Activated T-cell treated with anti-CD3 and anti-CD28 coated beads for 4 hours (primary cell): ENCODE measurements around the gene GPN1.
"Not testable (repeated sequence)": the region's sequence is repeated elsewhere in the genome, so short reads cannot be mapped to it uniquely, and the experiment has no call there.

Experiments used
- DNase-seq: peaks from one replicate; pipeline ENCODE4 v3.0.0-alpha.2; 2020

The GPN1 gene

GRCh38 chr2:27627963-27628766 is 685 bp upstream of the GPN1 start:
- DNase-seq, result no peak

GRCh38 chr2:27630257-27630656 is 1.4 kb downstream of the GPN1 start:
- not testable (repeated sequence) for DNase-seq

- no peak for DNase-seq
Measured at GRCh38 chr2:27634291-27634690, 5.4 kb downstream of the GPN1 start.

- no peak for DNase-seq
Measured at GRCh38 chr2:27636766-27637165, 7.9 kb downstream of the GPN1 start.

GRCh38 chr2:27638037-27638637 is 9.3 kb downstream of the GPN1 start:
- DNase-seq, result no peak

GRCh38 chr2:27638709-27639108 is 9.9 kb downstream of the GPN1 start:
- DNase-seq, result no peak

- DNase-seq, result no peak
Measured at GRCh38 chr2:27640722-27641245, 11.9 kb downstream of the GPN1 start.

GRCh38 chr2:27645197-27645596 is 16.3 kb downstream of the GPN1 start:
- DNase-seq, result no peak

GRCh38 chr2:27647289-27647688 is 18.4 kb downstream of the GPN1 start:
- DNase-seq, result no peak

GRCh38 chr2:27647737-27648136 is 18.9 kb downstream of the GPN1 start:
- DNase-seq, result no peak

GRCh38 chr2:27651056-27651455 is 22.2 kb downstream of the GPN1 start:
- DNase-seq, result no peak

GRCh38 chr2:27652341-27652740 is 23.5 kb downstream of the GPN1 start:
- no peak for DNase-seq

- DNase-seq, result no peak
Measured at GRCh38 chr2:27652790-27653189, 23.9 kb downstream of the GPN1 start.

GRCh38 chr2:27653397-27653796 is 24.5 kb downstream of the GPN1 start:
- no peak for DNase-seq

GRCh38 chr2:27655155-27655951 is 26.5 kb downstream of the GPN1 start:
- DNase-seq, result no peak

- DNase-seq, result no peak
Measured at GRCh38 chr2:27661371-27661770, 32.5 kb downstream of the GPN1 start.

GRCh38 chr2:27663285-27664153 is 34.7 kb downstream of the GPN1 start, which contains the start of the genes SLC4A1AP and SUPT7L:
TSS of gene SLC4A1AP (plus strand) at chr2:27663889. CDS start at chr2:27663915, 26 bp downstream.
TSS of gene SUPT7L (minus strand) at chr2:27663614. CDS start at chr2:27662192, 1,422 bp downstream.
- DNase-seq, result peak; percentile 63

- DNase-seq, result no peak
Measured at GRCh38 chr2:27664154-27664574, 35.3 kb downstream of the GPN1 start.

GRCh38 chr2:27664622-27665363 is 35.9 kb downstream of the GPN1 start:
- DNase-seq, result no peak

GRCh38 chr2:27667446-27667845 is 38.6 kb downstream of the GPN1 start:
- DNase-seq, result no peak

- no peak for DNase-seq
Measured at GRCh38 chr2:27671235-27671634, 42.4 kb downstream of the GPN1 start.
